ENCODE measurements around the gene RAB22A. TPM values are rescaled to one million over a fixed set of nuclear protein-coding genes. Genes with fewer than 3 reads are reported as not detected.

Gene RAB22A
- total RNA-seq, 3 donors from 2014 or later (not counting 1 experiment from before 2014, with no cell fraction given), result 19.6 to 29.8 (median 28.6) TPM

DNA sequence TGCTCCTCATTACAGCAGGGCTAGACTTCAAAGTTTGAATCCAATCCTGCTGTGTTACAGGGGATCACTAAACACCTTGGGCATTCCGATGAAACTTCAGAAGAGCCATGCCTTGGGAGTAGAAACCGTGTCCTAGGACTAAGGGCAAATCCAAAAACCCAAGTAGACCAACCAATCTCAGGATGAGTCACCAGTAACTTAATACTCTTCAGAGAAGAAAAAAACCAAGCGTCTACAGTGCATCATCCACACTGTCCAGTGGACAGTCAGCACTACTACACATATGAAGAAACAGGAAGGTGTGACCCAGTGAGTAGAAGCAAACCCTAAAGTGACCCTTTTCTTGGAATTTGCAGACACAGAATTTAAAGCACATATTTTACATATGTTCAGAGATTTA lies 40.1 kb downstream of the RAB22A start:
- H3K9me3 ChIP-seq (ENCODE audit: control insufficient read depth, insufficient read depth, low read length), result no peaks in the 10 kb centered on the region
- no peak for ATAC-seq
- Mint-ChIP-seq H3K27me3 (ENCODE audit: low read depth in 2 of 2) (no peaks in the 10 kb centered on the region), H3K4me1 (peaks cover 6 to 14% of the 10 kb centered on the region in 2 donors), H3K9me3 (no peaks in the 10 kb centered on the region), H3K4me3 (no peak overlapping the region), H3K36me3 (peaks cover 23% of the 10 kb centered on the region), H3K27ac (peak overlapping the region in 1 of 2 donors; percentile 15)
- no peaks in the 10 kb centered on the region for H3K27me3 ChIP-seq (ENCODE audit: control insufficient read depth, insufficient read depth, low read length)
- H3K36me3 ChIP-seq (ENCODE audit: control insufficient read depth, insufficient read depth, low read length), result peaks cover 32% of the 10 kb centered on the region
- TF ChIP-seq, protein P1, sequence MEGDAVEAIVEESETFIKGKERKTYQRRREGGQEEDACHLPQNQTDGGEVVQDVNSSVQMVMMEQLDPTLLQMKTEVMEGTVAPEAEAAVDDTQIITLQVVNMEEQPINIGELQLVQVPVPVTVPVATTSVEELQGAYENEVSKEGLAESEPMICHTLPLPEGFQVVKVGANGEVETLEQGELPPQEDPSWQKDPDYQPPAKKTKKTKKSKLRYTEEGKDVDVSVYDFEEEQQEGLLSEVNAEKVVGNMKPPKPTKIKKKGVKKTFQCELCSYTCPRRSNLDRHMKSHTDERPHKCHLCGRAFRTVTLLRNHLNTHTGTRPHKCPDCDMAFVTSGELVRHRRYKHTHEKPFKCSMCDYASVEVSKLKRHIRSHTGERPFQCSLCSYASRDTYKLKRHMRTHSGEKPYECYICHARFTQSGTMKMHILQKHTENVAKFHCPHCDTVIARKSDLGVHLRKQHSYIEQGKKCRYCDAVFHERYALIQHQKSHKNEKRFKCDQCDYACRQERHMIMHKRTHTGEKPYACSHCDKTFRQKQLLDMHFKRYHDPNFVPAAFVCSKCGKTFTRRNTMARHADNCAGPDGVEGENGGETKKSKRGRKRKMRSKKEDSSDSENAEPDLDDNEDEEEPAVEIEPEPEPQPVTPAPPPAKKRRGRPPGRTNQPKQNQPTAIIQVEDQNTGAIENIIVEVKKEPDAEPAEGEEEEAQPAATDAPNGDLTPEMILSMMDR (IDR thresholded peaks at IDR 0.05), result no peak
- no peak overlapping the region for H3K4me3 ChIP-seq (ENCODE audit: low read length)
- WGBS (ENCODE audit: insufficient coverage), result 92% methylated on average over 3 of the region's 3 CpGs
- H3K27ac ChIP-seq (ENCODE audit: low read length), result no peak overlapping the region
- no peak for DNase-seq
- no peaks in the 10 kb centered on the region for H3K4me1 ChIP-seq (ENCODE audit: control insufficient read depth, insufficient read depth, low read length)
- intact Hi-C loops (cut with micrococcal nuclease), result no loop called here

DNA sequence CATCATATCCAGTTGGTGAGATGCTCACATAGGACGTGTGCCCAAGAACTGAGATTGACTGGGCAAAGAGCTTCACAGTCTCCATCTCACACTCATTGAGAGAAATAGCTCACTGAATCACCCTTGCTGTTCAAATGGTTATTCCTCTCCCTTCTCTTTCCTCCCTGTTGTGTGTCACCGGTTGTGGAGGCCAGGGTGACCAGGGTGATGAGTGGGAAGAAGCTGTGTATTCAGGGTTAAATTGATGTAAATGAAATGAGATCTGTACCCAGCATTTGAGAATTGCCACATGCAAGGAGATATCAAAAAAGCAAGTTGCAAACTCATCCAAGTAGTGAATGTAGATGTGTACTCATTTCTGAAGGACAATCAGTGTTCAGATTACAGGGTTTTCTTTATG lies 43.0 kb downstream of the RAB22A start:
- Histone ChIP-seq H3K4me3 (ENCODE audit: low read length) (no peak overlapping the region), H3K36me3 (ENCODE audit: control insufficient read depth, insufficient read depth, low read length) (peaks cover 25% of the 10 kb centered on the region), H3K27me3 (ENCODE audit: control insufficient read depth, insufficient read depth, low read length) (no peaks in the 10 kb centered on the region), H3K9me3 (ENCODE audit: control insufficient read depth, insufficient read depth, low read length) (no peaks in the 10 kb centered on the region), H3K4me1 (ENCODE audit: control insufficient read depth, insufficient read depth, low read length) (no peaks in the 10 kb centered on the region), H3K27ac (ENCODE audit: low read length) (no peak overlapping the region)
- H3K4me1 Mint-ChIP-seq, result no peaks in the 10 kb centered on the region
- DNase-seq, result no peak
- no peak overlapping the region for H3K27ac Mint-ChIP-seq
- 79% methylated on average over 2 of the region's 2 CpGs for WGBS (ENCODE audit: insufficient coverage)
- TF ChIP-seq, protein P1 (IDR thresholded peaks at IDR 0.05), result no peak
- no peaks in the 10 kb centered on the region for H3K9me3 Mint-ChIP-seq
- H3K36me3 Mint-ChIP-seq, result peaks cover 15% of the 10 kb centered on the region
- no peaks in the 10 kb centered on the region for H3K27me3 Mint-ChIP-seq (ENCODE audit: low read depth in 2 of 2)
- intact Hi-C loops (cut with micrococcal nuclease), result no loop called here
- no peak for ATAC-seq
- H3K4me3 Mint-ChIP-seq, result no peak overlapping the region

DNA sequence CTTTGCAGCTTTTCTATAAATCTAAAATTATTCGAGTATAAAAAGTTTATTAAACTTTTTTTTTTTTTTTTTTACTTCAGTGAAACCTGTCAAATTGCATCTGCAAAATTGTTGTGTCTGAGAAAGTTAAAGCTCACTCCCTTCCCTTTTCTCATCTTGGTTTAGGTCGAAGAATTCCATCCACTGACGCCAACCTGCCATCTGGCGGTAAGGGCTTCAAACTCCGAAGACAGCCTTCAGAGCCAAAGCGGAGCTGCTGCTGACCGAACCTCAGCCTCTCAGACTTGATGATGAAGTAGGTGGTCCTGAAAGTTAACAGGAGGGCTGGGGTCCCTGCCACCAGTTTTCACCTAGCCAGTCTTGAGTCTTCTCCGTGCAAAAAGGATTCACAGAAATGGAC lies 49.9 kb downstream of the RAB22A start:
- Mint-ChIP-seq H3K27me3 (ENCODE audit: low read depth in 2 of 2) (no peaks in the 10 kb centered on the region), H3K4me1 (no peaks in the 10 kb centered on the region)
- ATAC-seq, result no peak

DNA sequence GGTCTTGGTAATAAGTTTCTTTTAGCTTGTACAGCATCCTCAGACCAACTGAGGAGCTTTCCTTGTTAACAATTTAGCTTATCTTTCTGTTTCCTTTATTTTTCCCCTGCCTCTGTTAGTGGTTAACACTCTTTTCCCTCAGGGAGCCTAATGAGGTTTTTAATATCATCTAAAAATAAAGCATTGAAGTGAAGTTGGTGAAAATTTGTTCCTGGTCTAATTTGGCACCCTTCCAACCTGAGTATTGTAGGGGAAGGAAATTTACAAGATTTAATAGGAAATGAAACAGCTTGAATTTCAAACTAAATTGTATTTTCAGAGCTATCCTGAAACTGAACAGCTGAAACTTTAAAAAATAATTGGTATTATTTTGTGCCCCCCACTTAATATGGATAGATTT lies 51.4 kb downstream of the RAB22A start:
- H3K4me3 Mint-ChIP-seq, result no peak overlapping the region
- Histone ChIP-seq H3K4me1 (ENCODE audit: control insufficient read depth, insufficient read depth, low read length) (no peaks in the 10 kb centered on the region), H3K27ac (ENCODE audit: low read length) (no peak overlapping the region), H3K27me3 (ENCODE audit: control insufficient read depth, insufficient read depth, low read length) (no peaks in the 10 kb centered on the region), H3K9me3 (ENCODE audit: control insufficient read depth, insufficient read depth, low read length) (no peaks in the 10 kb centered on the region), H3K4me3 (ENCODE audit: low read length) (no peak overlapping the region), H3K36me3 (ENCODE audit: control insufficient read depth, insufficient read depth, low read length) (peaks cover 57% of the 10 kb centered on the region)
- H3K27me3 Mint-ChIP-seq (ENCODE audit: low read depth in 2 of 2), result no peaks in the 10 kb centered on the region
- H3K9me3 Mint-ChIP-seq, result no peaks in the 10 kb centered on the region
- no peak overlapping the region for H3K27ac Mint-ChIP-seq
- intact Hi-C loops (cut with micrococcal nuclease), result no loop called here
- ATAC-seq (no peak), DNase-seq (no peak)
- peaks cover 36% of the 10 kb centered on the region for H3K36me3 Mint-ChIP-seq
- no peaks in the 10 kb centered on the region for H3K4me1 Mint-ChIP-seq
- TF ChIP-seq, protein P1 (IDR thresholded peaks at IDR 0.05), result no peak

More for the DNA sequence above, 49.9 kb downstream of the RAB22A start:
- Histone ChIP-seq H3K4me1 (ENCODE audit: control insufficient read depth, insufficient read depth, low read length) (no peaks in the 10 kb centered on the region), H3K4me3 (ENCODE audit: low read length) (no peak overlapping the region), H3K27me3 (ENCODE audit: control insufficient read depth, insufficient read depth, low read length) (no peaks in the 10 kb centered on the region), H3K27ac (ENCODE audit: low read length) (no peak overlapping the region), H3K36me3 (ENCODE audit: control insufficient read depth, insufficient read depth, low read length) (peaks cover 58% of the 10 kb centered on the region), H3K9me3 (ENCODE audit: control insufficient read depth, insufficient read depth, low read length) (no peaks in the 10 kb centered on the region)
- WGBS (ENCODE audit: insufficient coverage), result 100% methylated on average over 7 of the region's 8 CpGs
- intact Hi-C loops (cut with micrococcal nuclease), result no loop called here
- peak overlapping the region in 1 of 2 donors; percentile 48 for H3K27ac Mint-ChIP-seq
- no peak overlapping the region for H3K4me3 Mint-ChIP-seq
- TF ChIP-seq, protein P1 (IDR thresholded peaks at IDR 0.05), result no peak
- no peak for DNase-seq
- no peaks in the 10 kb centered on the region for H3K9me3 Mint-ChIP-seq
- peaks cover 41% of the 10 kb centered on the region for H3K36me3 Mint-ChIP-seq

All from natural killer cell (primary cell).